ENCODE results near the gene GPT2.
"Not testable (repeated sequence)": the region's sequence is repeated elsewhere in the genome, so short reads cannot be mapped to it uniquely, and the experiment has no call there.

The GPT2 gene

DNA sequence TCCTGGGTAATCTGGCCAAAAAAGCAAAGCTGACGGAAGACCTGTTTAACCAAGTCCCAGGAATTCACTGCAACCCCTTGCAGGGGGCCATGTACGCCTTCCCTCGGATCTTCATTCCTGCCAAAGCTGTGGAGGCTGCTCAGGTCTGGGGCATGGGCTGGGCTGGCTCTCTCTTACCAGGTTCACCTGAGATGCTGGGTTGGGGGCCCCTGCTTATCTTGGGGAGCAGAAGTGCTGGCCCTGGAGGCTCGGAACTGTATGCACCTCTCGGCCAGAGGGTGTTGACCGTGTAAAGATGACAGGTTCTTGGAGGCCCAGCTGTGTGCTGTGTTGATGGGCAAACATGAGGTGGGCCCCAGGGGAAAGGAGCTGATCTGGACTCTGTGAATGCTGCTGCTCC, 40.2 kb downstream of the GPT2 start:
- DNase-seq: no peak

DNA sequence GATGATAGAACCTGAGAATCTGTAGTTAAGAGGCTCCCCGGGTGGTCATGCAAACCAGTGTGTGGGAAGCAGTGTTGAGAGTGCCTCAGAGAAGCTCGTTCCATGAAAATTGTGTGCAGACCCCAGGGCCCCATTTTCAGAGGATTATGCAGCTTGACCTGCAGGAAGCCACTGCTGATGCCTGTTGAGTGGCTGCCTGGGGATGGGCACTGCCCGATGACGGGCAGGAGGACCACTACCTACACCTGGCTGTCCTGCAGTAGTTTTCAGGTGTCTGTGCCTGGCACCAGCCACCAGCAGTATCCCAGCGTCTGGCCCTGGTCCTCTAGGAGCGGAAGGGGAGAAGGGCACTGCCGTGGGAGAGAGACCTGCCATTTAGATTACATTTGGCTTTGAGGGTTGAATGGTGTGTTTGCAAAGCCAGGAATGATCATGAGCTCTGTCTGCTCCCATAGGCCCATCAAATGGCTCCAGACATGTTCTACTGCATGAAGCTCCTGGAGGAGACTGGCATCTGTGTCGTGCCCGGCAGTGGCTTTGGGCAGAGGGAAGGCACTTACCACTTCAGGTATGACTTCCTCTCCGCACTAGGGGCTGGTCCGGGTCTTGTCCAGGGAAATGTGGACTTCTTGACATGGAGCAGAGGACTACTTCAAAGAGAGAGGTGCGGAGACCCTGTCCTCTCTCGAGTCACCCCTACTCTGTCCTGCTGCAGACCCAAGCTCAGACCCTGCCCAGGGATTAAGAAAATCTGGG, 42.5 kb downstream of the GPT2 start:
- no peak for DNase-seq

GRCh38 chr16:46927273-46927672, 43.1 kb downstream of the GPT2 start:
- no peak for DNase-seq

DNA sequence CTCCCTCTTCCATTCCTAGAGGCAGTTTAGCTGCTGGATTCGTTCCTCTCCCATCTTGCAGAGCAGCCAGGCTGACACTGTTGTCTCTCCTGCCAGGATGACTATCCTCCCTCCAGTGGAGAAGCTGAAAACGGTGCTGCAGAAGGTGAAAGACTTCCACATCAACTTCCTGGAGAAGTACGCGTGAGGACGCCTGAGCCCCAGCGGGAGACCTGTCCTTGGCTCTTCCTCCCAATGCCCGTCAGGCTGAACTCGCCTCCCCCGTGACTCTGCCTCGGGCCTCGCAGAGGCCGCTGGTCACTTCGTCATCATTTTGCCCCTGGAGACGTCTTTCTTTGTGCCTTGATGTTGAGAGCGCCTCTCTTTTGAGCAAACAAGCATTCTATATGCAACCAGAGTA, 44.6 kb downstream of the GPT2 start:
- no peak for DNase-seq

DNA sequence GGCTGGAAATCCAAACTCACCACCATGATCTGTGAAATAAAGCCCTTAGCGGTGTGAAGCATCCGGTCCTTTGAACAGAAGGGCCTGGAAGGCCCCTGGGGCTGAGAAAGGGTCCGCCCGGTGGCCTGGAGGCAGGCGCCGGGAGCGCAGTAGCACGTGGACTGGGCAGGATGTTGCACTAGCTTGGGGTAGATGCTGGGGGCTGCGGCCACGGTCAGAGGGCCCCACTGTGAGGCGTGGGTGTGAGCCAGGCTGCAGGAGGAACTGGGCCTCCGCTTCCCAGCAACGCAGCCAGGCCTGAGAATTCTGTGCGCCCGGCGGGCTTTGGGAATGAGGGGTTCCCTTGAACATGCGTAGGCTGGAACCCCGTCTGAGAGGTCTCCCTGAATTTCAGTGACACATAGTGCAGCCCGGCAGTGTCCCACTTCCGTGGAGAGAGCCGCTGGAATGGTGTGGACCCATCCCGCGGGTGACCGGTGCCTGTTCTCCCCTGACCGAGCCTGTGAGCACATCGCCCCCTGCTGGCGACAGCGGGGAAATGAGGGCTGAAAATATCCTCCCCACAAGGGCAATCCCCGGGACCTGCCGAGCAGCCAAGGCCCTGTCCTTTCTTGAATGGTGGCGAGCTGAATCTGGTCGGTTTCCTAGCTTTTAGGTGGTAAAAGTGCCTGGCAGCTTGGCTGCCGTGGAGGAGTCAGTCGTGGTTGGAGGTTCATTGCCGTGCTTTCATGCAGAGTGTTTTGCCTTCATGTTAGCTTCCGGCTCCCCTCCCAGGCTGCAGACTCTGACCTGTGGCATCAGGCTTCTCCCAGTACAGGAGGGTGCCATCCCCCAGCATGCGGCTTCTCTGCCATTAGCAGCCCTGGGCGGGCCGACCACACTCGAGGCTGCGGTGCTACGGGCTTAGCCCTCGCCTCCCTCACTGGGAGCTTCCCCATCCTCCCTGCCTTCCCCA, 45.5 kb downstream of the GPT2 start:
- DNase-seq: no peak

- no peak for DNase-seq
Observed at GRCh38 chr16:46930861-46931260, 46.7 kb downstream of the GPT2 start.

GRCh38 chr16:46932802-46933201, 48.6 kb downstream of the GPT2 start:
- no peak for DNase-seq

DNA sequence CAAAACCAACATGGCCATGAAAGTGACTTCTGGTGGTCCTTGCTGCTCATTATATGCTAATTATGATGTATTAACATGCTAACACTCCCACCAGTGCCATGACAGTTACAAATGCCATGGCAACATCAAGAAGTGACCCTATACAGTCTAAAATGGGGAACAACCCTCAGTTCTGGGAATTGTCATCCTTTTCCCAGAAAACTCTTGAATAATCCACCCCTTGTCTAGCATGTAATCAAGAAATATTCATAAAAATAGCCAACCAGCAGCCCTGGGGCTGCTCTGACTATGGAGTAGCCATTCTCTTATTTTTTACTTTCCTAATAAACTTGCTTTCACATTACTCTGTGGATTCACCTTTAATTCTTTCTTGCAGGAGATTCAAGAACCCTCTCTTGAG, 53.4 kb downstream of the GPT2 start:
- no peak for DNase-seq

DNA sequence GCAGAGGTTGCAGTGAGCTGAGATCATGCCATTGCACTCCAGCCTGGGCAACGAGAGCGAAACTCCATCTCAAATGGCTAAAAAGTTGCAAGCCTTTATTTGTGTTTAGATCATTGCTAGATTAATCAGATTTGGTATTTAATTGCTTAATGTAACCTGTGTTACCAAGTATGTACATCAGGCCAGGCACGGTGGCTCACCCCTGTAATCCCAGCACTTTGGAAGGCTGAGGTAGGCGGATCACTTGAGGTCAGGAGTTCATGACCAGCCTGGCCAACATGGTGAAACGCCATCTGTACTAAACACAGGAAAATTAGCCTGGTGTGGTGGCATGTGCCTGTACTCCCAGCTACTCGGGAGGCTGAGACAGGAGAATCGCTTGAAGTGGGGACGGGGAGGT, 60.6 kb downstream of the GPT2 start:
- DNase-seq: not testable (repeated sequence)

GRCh38 chr16:46947900-46948547, 63.9 kb downstream of the GPT2 start:
- no peak for DNase-seq

- DNase-seq: no peak
Observed at GRCh38 chr16:46948548-46949166, 64.5 kb downstream of the GPT2 start.

DNA sequence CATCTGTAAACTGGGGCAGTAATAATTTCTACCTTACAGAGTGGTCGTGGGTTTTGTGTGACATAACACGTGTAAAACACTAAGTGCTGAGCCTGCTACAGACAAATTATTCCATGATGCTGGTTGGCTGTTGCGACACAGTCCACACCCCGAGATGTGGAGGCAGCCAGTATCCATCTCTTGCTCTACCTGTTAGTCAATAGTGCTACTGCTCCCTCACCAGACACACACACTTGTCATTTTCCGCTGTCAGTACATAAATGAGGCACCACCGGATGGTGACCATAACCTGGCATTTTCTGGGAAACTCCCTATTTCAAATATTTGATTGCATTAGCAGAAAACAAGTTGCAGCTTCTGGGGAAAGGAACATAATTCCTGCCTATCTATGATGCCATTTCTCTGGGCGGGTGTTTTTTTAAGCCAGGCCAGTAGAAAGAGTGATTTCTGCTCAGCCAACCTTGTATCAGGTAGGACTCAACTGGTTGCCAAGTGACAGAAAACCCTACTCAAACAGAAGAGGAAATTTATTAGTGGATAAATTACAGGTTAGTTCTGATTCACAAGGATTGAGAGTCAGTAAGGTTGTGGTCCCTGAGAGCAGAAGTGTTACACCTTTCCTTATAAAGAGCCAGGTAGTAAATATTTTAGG, 65.2 kb downstream of the GPT2 start:
- no peak for DNase-seq

GRCh38 chr16:46950009-46950408, 65.8 kb downstream of the GPT2 start:
- no peak for DNase-seq

GRCh38 chr16:46954562-46954961, 70.4 kb downstream of the GPT2 start:
- no peak for DNase-seq

- DNase-seq: no peak
Observed at GRCh38 chr16:46961373-46962353, 77.5 kb downstream of the GPT2 start.

- DNase-seq: no peak
Observed at GRCh38 chr16:46962629-46963028, 78.5 kb downstream of the GPT2 start.

GRCh38 chr16:46968063-46968435, 83.9 kb downstream of the GPT2 start:
- DNase-seq: no peak

DNA sequence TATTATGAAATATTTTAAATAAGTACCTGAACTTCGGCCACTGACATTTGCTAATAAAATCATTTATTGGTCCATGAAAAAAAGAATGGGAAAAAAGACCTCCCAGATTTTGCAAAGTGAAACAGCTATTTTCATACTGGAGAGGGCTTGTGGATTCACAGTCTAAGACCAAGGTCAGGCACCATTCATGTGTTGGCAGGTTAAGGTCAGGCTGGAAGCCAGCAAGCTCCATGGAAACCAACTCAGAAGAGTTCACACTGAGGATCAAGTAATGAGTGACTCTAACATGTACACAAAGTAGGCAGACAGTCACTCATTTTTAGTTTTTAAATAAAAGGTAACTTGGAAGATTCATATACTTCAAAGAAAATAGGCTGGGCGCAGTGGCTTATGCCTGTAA, 85.9 kb downstream of the GPT2 start:
- no peak for DNase-seq

GRCh38 chr16:46971271-46971670, 87.1 kb downstream of the GPT2 start:
- DNase-seq: no peak

- DNase-seq: peak; percentile 24
Observed at GRCh38 chr16:46972429-46973206, 88.5 kb downstream of the GPT2 start.

Data from COR-L47 (cell line).